Omental fat pad (tissue), 4 donors: ENCODE data around the gene C10orf90. TPM values are rescaled to one million over a fixed set of nuclear protein-coding genes. Genes with fewer than 3 reads are reported as not detected.
"Not testable (repeated sequence)": the region's sequence is repeated elsewhere in the genome, so short reads cannot be mapped to it uniquely, and the experiment has no call there.

Experiments
- ATAC-seq: fragments of 150-250 bp; one replicate; pipeline ENCODE4 v1.9.1; 2016; ENCODE audit warnings: mild to moderate bottlenecking, moderate library complexity; ENCODE audit not compliant: low FRiP score
- DNase-seq: peaks from one replicate; pipeline ENCODE4 v3.0.0-alpha.2; 2019; ENCODE audit warnings: low spot score
- total RNA-seq, 4 donors: library from RNA; depleted of rRNA; stranded (reverse); fragments of >200 nt; gene quantifications; one replicate each; pipeline ENCODE4 v1.1.0, GENCODE V29; 2016
- TF ChIP-seq, protein P1 (sequence below), 3 donors: fragments of 450-650 bp; IDR thresholded peaks; one replicate each; pipeline ENCODE4 v1.5.1; 2016 to 2017; ENCODE audit warnings: antibody characterized with exemption in 3 of 3, mild to moderate bottlenecking in 3 of 3, moderate library complexity in 2 of 3

Gene C10orf90
- total RNA-seq, 4 donors from 2014 or later: 0.72 to 0.75 TPM; not detected in 2

DNA sequence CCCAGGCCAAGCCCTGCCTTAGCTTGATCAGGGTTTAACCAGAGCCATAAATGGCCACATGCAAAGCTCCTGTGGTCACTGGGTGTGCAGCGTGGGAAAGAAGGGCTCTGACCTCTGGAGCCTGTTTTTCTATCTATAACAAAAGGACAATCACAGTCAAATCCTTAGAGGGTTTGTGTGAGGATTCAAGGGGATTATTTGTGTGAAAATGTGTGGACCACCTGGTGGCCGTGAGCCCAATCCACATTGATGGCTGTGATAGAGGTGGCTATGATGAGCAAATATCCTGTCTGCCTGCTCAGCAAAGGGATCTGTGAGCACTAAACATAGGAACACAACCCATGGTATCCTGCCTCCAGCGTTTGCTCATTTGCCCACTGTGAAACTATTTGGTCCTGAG is 107.1 kb downstream of the C10orf90 start:
- ATAC-seq: no peak
- DNase-seq: no peak
- TF ChIP-seq, protein P1, sequence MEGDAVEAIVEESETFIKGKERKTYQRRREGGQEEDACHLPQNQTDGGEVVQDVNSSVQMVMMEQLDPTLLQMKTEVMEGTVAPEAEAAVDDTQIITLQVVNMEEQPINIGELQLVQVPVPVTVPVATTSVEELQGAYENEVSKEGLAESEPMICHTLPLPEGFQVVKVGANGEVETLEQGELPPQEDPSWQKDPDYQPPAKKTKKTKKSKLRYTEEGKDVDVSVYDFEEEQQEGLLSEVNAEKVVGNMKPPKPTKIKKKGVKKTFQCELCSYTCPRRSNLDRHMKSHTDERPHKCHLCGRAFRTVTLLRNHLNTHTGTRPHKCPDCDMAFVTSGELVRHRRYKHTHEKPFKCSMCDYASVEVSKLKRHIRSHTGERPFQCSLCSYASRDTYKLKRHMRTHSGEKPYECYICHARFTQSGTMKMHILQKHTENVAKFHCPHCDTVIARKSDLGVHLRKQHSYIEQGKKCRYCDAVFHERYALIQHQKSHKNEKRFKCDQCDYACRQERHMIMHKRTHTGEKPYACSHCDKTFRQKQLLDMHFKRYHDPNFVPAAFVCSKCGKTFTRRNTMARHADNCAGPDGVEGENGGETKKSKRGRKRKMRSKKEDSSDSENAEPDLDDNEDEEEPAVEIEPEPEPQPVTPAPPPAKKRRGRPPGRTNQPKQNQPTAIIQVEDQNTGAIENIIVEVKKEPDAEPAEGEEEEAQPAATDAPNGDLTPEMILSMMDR (IDR thresholded peaks at IDR 0.05): no peak

DNA sequence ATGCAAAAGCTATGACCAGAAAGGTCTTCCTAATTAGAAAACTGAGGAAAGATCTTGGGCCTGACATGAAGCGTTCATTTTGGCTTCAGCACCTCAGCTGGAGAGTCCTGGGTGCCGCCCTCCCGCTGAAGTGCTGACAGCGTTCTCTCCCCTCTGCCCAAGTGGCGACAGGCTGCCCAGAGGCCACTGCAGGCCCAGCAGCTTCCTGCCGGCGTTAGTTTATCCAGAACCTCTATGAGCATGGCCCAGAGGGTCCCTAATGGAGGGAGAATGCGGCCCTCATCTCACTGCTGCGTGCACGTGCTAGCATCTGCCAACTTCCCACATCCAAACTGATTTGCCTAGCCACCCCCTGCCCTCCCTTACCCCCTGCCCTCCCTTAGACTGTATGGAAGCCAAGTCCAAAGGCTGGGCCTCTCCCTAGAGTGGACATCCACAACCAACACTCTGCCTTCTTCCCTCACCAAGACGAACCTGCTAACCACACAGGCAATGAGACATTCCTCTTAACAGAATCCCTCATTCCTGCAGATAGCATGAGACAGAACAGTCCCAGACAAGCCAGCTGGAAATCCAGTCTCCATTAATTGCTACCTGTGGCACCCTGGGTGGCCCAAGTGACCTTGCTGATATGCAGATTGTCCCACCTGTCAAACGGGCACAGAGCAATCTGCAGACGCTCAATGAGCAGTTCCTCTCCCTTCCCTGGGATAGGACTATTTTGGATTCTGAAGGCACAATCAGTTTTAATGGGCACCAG is 108.4 kb downstream of the C10orf90 start:
- TF ChIP-seq, protein P1 (IDR thresholded peaks at IDR 0.05): no peak
- ATAC-seq (no peak), DNase-seq (no peak)

DNA sequence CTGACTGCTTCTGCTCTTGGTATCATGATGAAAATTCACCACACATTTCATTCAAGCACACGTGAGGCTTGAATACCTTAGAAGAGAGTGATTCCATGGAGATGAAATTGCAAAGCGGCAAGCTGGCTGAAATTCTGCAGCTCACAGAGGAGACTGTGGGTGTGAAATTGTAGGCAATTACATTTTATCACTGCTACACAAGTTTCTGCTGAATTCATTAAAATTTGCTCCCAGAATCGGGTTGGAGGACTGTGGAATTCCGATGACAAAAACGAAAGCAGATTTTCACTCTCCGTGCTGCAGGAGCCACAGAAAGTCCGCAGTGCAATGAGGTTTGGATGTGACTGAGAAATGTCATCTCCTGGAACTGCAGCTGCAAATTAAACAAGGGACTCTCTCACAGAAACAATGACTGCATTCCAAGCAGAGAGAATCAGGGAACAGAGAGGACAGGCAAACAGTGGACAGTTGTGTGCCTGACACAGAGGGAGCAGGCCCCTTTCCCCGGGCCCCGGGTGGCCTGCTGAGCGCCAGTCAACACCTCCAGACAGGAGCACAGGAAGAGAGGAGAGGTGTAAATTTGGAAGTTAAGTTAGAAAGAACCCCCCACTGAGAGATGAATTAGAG is 109.1 kb downstream of the C10orf90 start:
- DNase-seq: no peak
- no peak for ATAC-seq
- TF ChIP-seq, protein P1 (IDR thresholded peaks at IDR 0.05): no peak

DNA sequence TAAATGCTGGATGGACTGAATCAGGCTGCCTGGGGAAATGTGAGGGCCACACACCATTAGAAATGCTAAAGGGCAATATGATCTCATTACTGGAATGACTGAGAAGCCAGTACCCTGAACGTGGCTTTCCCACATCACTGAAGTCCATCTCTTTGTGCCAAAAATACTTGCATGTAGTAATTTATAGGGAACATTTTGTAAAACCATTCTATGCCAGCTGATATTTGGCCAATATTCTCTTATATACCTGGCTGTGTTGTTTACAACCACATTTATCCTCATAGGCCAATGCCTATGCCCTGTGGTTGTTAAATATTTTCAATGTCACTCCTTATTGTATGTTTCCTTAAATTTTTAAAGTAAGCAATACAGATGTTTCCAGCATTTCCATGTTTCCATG is 111.6 kb downstream of the C10orf90 start:
- TF ChIP-seq, protein P1 (IDR thresholded peaks at IDR 0.05): no peak
- no peak for ATAC-seq
- DNase-seq: no peak

DNA sequence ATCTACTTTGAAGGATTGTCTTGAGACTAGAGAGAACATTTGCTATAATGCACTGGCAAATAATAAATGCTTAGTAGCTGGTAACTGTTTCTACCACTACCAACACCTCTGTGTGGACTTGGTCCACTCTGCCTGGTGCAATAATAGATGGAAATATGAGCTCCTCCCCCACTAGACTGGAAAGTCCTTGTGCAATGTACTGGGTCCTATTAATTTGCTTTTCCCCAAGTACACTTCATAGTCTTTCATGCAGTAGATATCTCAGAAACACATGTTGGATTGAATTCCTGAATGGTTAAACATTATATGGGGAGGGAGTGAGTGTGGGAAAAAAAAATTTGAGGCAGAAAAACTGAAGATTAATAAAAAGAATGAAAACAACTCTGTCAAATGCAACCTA is 119.3 kb downstream of the C10orf90 start:
- TF ChIP-seq, protein P1 (IDR thresholded peaks at IDR 0.05): no peak
- no peak for DNase-seq
- no peak for ATAC-seq

DNA sequence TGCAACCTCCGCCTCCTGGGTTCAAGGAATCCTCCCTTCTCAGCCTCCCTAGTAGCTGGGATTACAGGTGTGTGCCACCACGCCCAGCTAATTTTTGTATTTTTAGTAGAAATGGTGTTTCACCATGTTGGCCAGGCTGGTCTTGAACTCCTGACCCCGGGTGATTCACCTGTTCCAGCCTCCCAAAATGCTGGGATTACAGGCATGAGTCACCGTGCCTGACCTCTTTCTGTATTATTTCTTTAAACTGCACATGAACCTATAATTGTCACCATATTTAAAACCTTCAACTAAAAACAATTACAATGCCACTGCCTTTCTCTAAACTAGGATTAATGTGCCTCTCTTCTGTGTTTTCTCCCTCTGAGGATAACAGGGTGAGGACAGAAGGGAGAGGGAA is 119.9 kb downstream of the C10orf90 start:
- not testable (repeated sequence) for ATAC-seq, DNase-seq

DNA sequence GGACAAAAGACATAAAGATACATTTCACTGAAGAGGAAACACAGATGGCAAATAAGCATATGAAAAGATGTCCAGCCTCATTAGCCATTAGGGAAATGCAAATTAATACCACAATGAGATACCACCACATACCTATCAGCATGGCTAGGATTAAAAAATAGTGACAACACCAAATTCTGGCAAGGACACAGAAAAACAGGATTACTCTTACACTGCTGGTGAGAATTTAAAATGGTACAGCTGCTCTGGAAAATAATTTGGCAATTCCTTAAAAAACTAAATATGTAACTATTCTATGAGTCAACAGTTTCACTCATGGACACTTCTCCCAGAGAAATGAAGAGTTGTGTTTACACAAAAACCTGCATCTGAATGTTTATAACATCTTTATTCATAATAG is 121.1 kb downstream of the C10orf90 start:
- TF ChIP-seq, protein P1 (IDR thresholded peaks at IDR 0.05): no peak
- ATAC-seq (no peak), DNase-seq (no peak)
